Fibroblast of the conjunctiva (primary cell): ENCODE measurements around the gene PRDM11.
"Not testable (repeated sequence)": the region's sequence is repeated elsewhere in the genome, so short reads cannot be mapped to it uniquely, and the experiment has no call there.

ENCODE experiments used
- DNase-seq: peaks from one replicate; pipeline ENCODE4 v3.0.0-alpha.2; 2010; ENCODE audit warnings: low read depth

Gene PRDM11

DNA sequence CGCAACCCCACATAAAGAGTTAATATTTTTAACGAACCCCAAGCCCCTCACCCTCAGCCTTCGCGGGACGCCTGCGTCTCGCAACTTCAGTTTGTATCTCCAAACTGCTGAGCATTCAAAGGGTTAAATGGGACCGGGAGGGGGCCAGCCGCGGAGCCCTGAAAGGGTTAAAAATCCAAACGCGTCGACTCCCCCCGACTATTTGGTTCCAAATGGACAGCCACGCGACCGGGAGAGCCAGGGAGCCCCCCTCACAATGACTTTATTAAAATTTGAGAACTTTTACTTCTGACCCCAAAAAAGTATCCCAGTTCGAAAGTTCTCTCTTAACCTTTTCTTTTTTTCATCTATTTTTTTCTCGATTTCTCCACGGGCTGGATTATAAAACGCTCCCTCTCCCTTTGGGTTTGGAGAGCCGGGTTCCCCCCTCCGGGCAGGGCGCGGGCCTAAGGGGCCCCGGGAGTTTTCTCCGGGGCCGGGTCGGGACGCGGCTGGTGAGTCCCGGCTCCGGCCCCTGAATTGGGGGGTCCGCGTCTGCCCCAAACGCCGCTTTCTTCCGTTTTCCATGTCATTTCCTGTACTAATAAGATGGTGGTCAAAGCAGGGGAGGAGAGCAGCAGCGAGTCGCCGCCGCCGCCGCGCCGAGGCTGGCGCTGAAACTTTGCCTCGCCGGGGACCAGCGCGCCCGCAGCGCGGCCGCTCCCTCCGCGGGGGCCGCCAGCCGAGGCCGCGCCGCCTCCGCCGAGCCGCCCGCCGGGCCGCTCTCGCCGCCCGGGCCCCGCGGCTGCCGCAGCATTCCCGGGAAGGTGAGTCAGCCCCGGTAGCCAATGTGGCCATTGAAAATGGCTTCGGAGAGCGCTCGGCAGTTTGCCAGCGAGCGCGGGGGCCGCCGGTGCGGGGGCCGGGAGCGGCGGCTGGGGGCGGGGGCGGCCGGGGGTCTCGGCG, at the start of gene PRDM11:
Gene PRDM11, plus strand, starts transcription at position 568 of the 945 bp plus-strand sequence. CDS start 35,128 bp downstream, outside the sequence.
- peak; percentile 49 for DNase-seq

DNA sequence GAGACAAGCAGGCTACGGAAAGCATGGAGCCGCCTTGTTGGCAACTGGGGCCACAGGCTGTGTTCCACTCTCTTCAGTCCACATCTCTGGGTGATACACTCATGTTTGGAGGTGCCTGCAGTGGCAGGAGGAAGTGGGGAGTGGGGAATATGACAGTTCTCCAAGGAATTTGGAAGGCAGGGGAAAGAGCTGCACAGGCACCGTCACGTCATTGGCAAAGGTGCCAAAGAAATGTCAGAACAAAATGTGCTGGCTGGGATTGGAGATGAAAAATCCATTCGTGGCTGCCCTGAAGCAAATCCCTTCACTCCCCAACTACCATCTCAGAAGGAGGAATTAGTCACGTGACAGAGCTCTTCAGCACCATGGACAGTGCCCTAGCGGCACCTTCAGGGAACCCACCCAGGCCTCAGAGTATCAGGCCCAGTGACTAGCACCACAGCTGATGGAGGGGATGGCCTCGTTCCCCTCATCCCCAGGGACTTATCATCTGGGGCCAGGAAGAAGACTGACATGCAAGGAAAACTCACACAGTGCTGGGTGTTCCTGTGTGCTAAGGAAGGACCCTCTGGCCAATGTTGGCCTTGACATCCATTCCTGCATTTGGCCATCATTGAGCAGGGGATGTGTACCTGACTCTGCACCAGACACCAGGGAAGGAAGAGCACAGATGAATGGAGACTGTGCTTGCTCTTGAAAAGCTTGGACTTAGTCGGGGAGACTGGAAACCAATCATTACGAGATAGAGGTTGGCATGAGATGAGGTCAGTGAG, 48.5 kb upstream of the PRDM11 start:
- no peak for DNase-seq

DNA sequence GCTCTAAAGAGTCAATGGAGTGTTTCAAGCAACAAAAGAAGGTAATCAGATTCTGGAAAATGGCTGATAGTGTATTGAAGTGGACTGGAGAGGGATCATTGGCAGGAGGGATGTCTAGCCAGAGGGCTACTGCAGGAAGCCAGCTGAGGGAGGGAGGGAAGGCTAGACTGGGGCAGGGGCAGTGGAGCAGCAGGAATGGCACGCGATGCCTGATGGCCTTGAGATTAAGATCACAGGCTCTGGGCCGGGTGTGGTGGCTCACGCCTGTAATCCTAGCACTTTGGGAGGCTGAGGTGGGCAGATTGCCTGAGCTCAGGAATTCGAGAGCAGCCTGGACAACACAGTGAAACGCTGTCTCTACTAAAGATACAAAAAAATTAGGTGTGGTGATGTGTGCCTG, 47.5 kb upstream of the PRDM11 start:
- DNase-seq: no peak

DNA sequence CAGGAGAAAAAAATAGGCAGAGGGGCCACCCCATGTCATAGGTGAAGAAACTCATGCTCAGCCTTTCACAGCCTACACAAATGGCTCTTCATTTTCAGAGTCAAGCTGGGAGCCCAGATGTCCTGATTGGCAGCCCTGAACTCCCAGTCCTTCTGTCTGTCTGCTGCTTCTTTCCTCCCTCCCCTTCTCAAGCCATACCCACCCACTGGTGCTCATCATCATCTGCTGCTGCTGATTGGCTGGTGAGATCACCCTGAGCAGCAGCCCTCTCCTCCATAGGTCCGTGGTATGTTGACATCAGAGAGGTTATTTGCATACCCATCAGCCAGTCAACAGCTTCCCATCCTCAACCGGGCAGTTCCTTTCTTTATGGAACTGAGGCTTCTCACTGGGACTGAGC, 46.1 kb upstream of the PRDM11 start:
- no peak for DNase-seq

DNA sequence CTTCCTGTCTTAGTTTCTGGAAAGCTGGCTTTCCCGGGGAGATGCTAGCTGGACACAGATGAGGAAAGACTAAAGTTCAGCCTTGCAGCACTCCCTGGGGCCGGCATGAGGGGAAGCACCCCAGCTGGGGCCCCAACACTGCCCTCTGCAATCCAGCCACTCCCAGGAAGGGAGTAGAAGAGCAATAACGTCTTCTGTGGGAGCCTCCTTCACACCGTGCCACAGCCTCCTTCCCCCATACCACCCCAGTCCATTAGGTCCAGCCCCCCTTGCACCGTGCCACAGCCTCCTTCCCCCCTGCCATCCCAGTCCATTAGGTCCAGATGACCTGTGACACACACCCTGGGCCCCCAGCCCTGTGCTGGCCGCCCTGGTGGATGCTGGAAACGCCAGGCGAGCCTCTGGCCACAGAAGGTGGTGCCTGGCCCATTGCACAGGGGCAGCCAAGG, 44.1 kb upstream of the PRDM11 start:
- DNase-seq: no peak

DNA sequence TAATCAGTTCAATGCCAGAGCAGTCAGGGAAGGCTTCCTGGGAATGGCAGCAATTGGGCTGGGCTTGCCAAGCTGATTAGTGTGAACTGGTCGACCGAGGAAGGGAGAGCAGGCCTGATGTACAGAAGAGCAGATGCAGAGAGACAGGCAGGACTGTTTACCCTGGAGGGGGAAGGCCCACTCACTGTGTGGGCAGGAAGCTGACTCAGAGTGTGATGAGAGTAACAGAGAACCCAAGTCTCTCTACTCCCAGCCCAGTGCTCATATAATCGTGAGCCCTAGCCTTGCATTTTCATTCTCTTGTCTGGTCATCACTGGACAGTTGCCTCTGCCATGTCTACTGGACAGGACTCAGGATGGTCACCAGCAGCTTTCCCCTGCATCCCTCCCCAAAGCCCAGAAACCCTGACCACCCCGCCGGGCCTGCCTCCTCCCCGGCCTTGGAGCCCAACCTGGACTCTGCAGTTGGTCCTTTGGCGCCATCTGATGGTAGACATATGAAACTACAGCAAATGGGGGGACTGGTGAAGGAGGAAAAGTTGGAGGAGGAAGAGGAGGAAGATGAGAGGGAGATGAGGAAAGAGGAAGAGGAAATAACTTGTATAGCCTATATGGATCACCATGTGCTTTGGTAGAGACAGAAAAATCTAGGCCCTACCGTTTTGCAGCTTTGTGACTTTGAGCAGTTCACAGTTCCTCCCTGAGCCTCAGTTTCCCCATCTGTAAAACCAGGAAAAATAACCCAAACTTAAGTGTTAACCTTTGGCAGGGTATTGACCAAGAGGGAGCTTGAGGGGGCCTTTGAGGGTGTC, 43.4 kb upstream of the PRDM11 start:
- peak; percentile 65 for DNase-seq

DNA sequence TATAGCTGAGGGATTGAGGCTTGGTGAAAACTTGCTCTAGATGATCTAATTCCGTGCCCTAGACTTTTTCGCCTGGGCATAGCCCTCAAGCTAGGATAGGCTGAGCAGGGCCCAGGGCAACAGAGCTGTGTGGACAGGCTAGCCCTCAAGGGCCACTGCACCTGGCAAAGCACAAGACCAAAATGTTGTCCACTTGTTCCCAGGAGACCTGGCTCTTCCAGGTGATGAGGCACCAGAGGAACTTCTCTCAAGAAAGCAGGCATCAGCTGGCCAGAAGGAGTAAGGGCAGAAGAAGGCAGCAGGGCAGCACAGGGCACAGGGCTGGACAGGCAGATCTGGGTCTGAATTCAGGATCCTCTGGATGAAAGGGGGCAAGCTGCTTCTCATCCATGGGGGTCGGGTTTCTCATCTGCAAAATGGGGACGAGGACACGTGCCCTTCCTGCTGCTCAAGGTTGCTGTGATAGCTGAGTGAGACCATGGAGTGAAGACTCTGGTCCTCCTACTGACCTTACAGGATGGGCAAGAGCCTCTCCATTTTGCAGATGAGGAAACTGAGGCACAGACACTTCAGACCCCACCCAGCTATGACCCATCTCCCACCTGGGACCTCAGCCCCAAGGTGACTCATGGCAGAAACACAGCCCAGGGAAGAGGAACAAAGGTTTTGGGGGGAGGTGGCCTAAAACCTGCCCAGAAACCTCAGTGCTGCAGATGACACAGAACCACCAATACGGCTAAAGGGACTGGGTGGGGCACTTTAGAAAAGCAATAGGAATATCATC, 42.2 kb upstream of the PRDM11 start:
- DNase-seq: no peak

DNA sequence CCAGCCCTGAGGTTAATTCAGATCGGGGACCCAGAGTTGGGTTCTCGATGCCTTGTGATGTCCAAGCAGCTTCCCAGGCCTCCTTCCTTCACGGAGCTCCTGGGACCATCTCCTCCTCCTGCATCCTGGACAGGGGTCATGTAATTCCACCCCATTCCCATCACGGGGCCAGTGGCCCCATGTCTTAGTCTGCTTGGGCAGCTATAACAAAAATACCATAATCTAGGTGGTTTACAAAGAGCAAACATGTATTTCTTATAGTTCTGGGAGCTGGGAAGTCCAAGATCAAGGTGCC, 41.7 kb upstream of the PRDM11 start:
- no peak for DNase-seq

DNA sequence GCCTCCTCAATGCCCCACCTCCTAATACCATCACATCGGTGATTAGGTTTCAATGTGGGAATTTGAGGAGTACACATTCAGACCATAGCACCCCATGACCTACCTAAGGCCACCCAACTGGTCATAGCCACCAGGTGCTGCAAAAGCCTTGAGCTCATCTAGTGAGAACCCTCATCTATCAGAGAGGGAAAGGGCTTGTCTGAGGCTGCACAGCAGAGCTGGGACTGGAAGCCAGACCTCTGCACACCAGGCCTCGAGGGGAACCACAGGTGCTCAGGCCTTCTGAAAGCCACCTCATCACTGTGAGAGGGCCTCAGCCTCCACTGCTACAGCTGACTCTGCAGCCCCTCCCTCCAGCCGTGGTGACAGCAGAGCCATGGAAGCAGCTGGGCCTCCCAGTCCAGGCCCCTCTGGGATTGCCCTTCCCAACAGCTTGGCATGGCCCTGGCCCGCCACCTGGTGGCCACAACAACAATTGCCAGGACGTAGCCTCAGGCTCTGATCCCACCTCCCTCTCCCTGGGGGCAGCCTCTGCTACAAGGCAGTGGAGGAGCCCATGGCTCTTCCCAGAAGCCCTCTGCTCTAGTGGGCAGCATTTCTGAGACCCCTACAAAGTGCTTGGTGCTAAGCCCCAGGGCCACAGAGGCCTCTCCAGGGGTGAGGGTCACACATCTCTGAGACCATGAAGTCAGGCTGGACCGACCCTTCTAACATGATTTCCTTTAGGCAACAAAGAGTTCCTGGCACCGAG, 41.0 kb upstream of the PRDM11 start:
- peak; percentile 52 for DNase-seq

DNA sequence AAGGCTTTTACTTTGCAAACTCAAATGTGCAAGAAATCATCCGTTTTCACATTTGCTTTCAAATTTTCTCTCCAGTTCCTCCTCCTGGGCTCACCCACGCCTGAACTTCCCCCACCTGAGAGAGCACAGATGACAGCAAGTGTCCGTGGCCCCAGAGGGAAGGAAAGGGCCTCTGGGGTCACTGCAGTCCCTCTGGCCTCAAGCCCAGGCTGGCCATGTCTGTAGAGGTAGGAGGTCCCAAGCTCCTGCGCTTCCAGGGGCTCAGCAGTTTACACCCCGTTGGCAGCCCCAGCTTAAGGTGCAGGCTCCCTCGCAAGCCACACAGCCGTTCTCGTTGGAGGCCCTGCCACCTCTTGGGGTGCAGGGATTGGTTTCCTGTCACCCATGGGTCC, 40.5 kb upstream of the PRDM11 start:
- no peak for DNase-seq

DNA sequence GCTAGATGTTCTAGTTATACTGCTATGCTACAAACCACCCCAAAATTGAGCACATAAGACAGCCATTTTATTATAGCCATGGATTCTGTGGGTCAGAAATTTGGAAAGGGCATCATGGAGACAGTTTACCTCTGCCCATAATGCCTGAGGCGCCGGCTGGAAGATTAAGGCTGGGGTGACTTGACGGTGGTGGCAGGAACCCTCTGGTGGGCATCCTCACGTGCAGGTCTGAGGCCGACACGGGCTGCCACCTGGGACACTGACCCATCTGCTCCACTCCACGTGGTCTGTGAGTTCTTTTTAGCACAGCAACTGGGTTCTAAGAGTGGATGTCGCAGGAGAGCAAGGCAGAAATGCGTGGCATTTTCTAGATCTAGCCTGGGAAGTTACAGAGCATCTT, 40.0 kb upstream of the PRDM11 start:
- DNase-seq: no peak

DNA sequence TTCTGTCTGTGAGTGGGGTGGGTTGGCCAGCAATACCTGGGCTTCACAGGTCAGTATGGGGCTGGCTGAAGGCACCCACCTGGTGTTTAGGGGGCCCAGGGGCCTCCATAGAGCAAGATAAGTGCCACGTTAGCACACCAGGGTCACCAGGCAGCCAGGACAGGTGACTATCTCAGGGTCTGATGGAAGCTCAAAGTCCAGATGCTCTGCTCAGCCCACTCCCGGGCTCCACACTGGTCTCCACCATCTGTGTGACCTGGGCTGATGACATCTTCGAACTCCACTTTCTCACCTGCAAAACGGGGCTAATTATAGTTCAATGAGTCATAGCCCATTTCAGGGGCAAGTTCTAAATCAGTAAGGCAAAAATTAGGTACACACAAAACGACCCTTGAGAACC, 39.4 kb upstream of the PRDM11 start:
- no peak for DNase-seq

DNA sequence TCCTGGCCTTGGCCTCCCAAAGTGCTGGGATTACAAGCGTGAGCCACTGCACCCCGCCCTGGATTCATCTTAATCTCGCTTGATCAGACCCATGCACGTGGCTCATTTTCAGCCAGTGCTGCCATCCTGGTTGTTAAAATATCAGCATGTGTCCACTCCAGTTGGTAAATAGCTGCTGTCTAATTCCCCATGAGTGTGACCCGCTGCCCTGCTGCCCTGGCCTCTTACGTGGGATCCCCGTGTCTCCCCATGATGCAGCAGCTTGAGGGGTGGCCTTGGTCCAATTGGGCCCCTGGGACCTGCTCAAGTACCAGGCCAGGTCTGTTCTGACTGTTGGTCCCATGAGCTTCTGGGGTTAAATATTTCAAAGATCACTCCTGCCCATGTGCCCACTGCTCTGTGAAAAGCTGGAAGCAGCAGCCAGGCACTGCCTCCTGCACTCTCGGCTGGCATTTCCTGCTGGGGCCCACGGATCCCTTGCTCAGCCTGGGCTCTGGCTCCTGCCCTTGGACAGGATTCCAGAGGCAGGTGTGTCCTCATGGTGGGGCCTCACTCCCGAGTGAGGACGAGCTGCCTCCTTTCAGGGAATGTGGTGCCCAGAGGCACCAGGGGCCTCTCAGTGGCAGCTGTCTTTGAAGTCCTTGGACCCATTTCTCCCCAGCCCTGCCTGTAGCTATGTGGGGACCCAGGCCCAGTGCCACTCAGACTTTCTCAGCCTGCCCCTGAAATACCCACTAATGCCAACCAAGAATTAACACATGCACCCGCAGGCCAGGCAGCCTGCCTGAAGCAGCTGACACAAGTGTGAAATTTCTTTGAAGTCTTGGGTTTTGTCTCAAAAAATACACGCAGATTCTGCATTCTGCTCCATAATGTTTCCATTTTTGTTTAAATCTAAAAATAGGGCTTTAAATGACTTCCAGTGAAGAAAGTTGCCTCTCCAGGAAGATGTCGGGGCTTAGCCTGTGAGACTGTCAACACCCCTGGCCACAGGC, 38.1 kb upstream of the PRDM11 start:
- DNase-seq: no peak

DNA sequence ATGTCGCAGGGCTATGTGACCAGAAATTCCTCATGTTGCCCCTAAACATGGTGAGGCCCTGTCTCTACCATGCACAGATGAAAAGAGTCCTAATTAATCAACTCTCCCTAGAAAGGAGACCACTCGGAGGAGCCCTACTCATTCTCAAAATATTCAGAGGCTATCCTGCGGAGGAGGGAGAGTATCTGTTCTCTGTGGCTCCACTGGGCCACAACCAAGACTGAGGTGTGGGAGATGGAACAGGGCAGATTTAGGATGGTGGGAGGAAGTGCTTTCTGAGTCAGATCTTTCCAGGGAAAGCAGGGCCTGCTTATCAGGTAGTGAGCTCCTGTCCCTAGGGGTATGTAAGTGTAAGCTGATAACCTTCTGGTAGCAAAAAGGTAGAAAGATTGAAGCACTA, 37.0 kb upstream of the PRDM11 start:
- DNase-seq: no peak

DNA sequence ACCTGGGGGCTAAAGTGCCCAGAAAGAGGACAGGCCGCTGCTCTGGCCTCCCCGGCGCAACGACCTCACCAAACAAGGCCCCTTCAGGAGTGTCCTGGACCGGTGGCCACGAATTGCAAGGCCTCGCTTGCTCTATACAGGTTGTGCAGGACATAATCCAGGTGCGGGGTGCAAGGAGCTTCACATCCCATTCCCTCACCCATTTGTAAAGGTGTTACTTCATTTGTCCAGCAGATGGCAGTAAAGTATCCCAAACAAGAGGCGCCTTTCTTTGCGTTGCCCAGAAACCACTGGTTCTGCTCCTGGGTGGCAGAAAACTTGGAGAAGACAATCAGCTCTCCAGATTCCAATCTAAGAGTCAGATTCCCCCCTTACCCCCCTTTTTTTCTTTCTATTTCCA, 35.9 kb upstream of the PRDM11 start:
- DNase-seq: peak; percentile 67

DNA sequence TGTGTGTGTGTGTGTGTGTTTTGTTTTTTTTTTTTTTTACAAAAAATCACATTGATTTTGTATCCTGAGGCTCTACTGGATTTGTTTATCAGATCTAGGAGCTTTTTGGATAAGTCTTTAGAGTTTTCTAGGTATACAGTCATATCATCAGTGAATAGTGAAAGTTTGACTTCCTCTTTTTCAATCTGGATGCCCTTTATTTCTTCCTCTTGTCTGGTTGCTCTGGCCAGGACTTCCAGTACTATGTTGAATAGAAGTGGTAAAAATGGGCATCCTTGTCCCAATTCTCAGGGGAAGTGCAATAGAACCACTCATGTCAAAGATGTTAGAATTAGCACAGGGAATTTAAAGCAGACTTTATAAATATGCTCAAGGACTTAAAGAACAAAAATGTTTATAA, 32.6 kb upstream of the PRDM11 start:
- no peak for DNase-seq

DNA sequence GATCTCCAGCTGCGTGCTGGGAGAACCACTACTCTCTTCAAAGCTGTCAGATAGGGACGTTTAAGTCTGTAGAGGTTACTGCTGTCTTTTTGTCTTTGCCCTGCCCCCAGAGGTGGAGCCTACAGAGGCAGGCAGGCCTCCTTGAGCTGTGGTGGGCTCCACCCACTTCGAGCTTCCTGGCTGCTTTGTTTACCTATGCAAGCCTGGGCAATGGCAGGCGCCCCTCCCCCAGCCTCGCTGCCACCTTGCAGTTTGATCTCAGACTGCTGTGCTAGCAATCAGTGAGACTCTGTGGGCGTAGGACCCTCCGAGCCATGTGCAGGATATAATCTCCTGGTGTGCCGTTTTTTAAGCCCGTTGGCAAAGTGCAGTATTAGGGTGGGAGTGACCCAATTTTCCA, 18.6 kb upstream of the PRDM11 start:
- DNase-seq: not testable (repeated sequence)

DNA sequence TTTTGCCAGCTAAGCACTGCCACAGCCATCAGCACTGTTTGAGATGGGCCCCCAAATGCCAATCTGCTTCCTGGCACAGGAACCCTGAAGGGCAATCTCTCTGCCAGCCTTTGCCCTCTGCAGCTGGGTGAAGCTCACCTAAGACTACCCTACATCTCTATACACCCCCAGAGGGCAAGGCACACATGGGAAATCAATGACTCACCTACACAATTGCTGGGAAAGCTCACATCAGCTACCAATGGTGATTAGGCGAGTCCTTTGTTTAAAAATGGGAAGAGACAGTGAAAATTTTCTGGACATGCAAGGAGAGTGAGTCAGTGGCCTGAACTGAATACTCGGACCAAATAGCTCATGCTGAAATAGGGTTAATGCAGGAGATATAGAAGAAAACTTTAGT, 12.6 kb upstream of the PRDM11 start:
- no peak for DNase-seq

DNA sequence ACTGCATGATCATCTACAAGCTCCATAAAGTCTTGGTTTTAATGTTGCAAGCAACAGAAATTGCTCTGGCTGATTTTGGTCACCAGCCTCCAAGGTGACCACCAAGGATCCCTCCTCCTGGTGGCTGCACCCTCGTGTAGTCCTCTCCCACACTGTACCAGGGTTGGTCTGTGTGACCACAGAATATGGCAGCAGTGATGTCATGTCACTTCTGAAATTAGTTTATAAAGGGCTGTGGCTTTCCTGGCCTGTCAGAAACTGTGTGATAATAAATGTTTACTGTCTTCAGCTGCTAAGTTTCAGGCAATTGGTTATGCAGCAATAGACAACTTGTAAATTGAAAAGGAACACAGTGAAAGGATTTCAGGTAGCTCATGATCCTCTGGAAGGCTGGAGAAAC, 5.3 kb upstream of the PRDM11 start:
- no peak for DNase-seq

DNA sequence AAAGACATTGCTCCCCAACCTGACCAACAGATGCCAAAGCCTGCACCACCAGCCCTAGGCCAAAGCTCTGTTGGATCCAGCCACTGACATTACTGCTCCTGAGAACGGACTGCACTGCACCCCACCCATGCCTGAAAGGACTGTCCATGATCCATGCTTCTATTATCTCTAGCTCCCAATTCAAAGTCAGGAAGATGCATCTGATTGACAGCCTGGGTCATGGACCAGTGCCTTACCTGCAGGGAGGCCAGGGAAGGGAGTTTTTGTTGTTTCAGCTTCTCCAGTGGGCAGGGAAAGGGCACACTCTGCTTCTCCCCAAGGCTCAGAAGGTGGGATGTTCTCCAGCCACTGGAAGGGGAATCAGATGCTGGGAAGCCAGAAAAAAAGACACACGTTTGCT, 4.8 kb upstream of the PRDM11 start:
- DNase-seq: no peak
